Esophagus muscularis mucosa (tissue), 4 donors: ENCODE measurements around the gene PTPN5. TPM values are rescaled to one million over a fixed set of nuclear protein-coding genes. Genes with fewer than 3 reads are reported as not detected.

Experiments
- DNase-seq: peaks from one replicate; pipeline ENCODE4 v3.0.0-alpha.2; 2017; ENCODE audit errors: extremely low spot score
- H3K27ac ChIP-seq, 4 donors: fragments of 200-600 bp; sonication (generic); replicated peaks in 1 of 4; 1 replicate in 3 of 4; 2 replicates in 1 of 4; pipeline ENCODE4 v1.5.1; 2016 to 2019; ENCODE audit warnings: mild to moderate bottlenecking in 1 of 4
- H3K27me3 ChIP-seq, 4 donors: fragments of 200-600 bp; sonication (generic); one replicate each; pipeline versions ENCODE4 v1.5.1 to v1.6.0; 2016 to 2019
- H3K36me3 ChIP-seq, 4 donors: fragments of 200-600 bp; sonication (generic); one replicate each; pipeline ENCODE4 v1.5.1; 2016 to 2019
- H3K4me1 ChIP-seq, 4 donors: fragments of 200-600 bp; sonication (generic); one replicate each; pipeline ENCODE4 v1.5.1; 2016 to 2019
- H3K4me3 ChIP-seq, 4 donors: fragments of 200-600 bp; sonication (generic); 1 replicate in 2 of 4; 2 replicates in 2 of 4; pipeline ENCODE4 v1.5.1; 2016 to 2019; ENCODE audit warnings: mild to moderate bottlenecking in 4 of 4, moderate library complexity in 1 of 4
- H3K9me3 ChIP-seq, 4 donors: fragments of 200-600 bp; sonication (generic); 1 replicate in 3 of 4; 2 replicates in 1 of 4; pipeline ENCODE4 v1.5.1; 2016 to 2019
- CTCF ChIP-seq, 3 experiments: fragments of 200-600 bp in 2 of 3; fragments of 450-650 bp in 1 of 3; sonication (generic) in 2 of 3; IDR thresholded peaks; one replicate each; pipeline ENCODE4 v1.5.1; 2017 to 2019; ENCODE audit warnings: antibody characterized with exemption in 3 of 3, mild to moderate bottlenecking in 2 of 3, moderate library complexity in 1 of 3
- EP300 ChIP-seq: sonication (generic); formaldehyde crosslinking; IDR thresholded peaks from one replicate; pipeline ENCODE4 v1.6.1; 2017; ENCODE audit warnings: antibody characterized with exemption
- POLR2A ChIP-seq: fragments of 450-650 bp; IDR thresholded peaks from one replicate; pipeline ENCODE4 v1.6.1; 2017; ENCODE audit warnings: antibody characterized with exemption, moderate library complexity, mild to moderate bottlenecking, low read depth
- POLR2AphosphoS5 ChIP-seq, 2 donors: sonication (generic); formaldehyde crosslinking; IDR thresholded peaks; one replicate each; pipeline ENCODE4 v1.6.1; 2017; ENCODE audit warnings: antibody characterized with exemption in 2 of 2
- whole genome bisulfite sequencing: methylation state at CpG from one replicate; pipeline ENCODE4 v1.1.5; 2018; 5-methylcytosine and 5-hydroxymethylcytosine counted together
- intact Hi-C: fragments of 100-400 bp; cut with DNase I; formaldehyde crosslinking; loops from one replicate; pipeline ENCODE4 v1.15.1; 2023
- total RNA-seq, 4 donors: library from RNA; depleted of rRNA; stranded (reverse); fragments of >200 nt; gene quantifications; one replicate each; pipeline versions ENCODE4 v1.1.0 to v1.2.1, GENCODE V29; 2016

The PTPN5 gene
- total RNA-seq, 4 donors from 2014 or later = 1.2 to 4.1 (median 3.0) TPM

GRCh38 chr11:18726040-18726439, 65.6 kb downstream of the PTPN5 start, which contains the start of gene IGSF22:
Gene IGSF22, minus strand, starts transcription at chr11:18726188. Its CDS starts 1,952 bp downstream, at chr11:18724236.
- H3K27me3 ChIP-seq = no peaks in the 10 kb centered on the region
- no peaks in the 10 kb centered on the region for H3K36me3 ChIP-seq
- intact Hi-C loops = no loop called here
- H3K27ac ChIP-seq = no peak within 1 kb of the TSS
- WGBS = 67% methylated on average over 7 of the region's 7 CpGs
- DNase-seq = no peak
- TF ChIP-seq CTCF (IDR thresholded peaks at IDR 0.05) (no peak), POLR2A (no peak), EP300 (no peak), POLR2AphosphoS5 (IDR thresholded peaks at IDR 0.05) (no peak)
- H3K4me3 ChIP-seq = no peak within 1 kb of the TSS
- H3K4me1 ChIP-seq = peaks cover 7 to 20% (median 18%) of the 10 kb centered on the region in 4 donors
- no peaks in the 10 kb centered on the region for H3K9me3 ChIP-seq

- Histone ChIP-seq H3K27ac (no peak overlapping the region), H3K27me3 (no peaks in the 10 kb centered on the region), H3K9me3 (no peaks in the 10 kb centered on the region), H3K4me1 (peaks cover 12 to 28% (median 26%) of the 10 kb centered on the region in 4 donors), H3K4me3 (no peak overlapping the region), H3K36me3 (no peaks in the 10 kb centered on the region)
- intact Hi-C loops = loop anchor here (5.0 kb wide), 1 partner anchor 137 kb away; the partner anchor contains the start of gene UEVLD
- DNase-seq = no peak
- TF ChIP-seq POLR2AphosphoS5 (IDR thresholded peaks at IDR 0.05) = no peak
- no peak for TF ChIP-seq EP300
- TF ChIP-seq CTCF (IDR thresholded peaks at IDR 0.05) = no peak
- 57% methylated on average over 7 of the region's 7 CpGs for WGBS
Observed at GRCh38 chr11:18723991-18724390, 67.6 kb downstream of the PTPN5 start.

- Histone ChIP-seq H3K27ac (peak overlapping the region in 2 of 4 donors; percentile 70 to 73), H3K4me3 (peak overlapping the region; percentile 60 to 74 (median 68))
- intact Hi-C loops = loop anchor here (5.0 kb wide), 1 partner anchor 135 kb away; the partner anchor contains the start of gene UEVLD
Observed at GRCh38 chr11:18722293-18722637, 69.3 kb downstream of the PTPN5 start.

GRCh38 chr11:18721561-18722292, 69.9 kb downstream of the PTPN5 start:
- H3K27me3 ChIP-seq = no peaks in the 10 kb centered on the region
- peak overlapping the region; percentile 66 to 79 (median 72) for H3K27ac ChIP-seq
- H3K9me3 ChIP-seq = no peaks in the 10 kb centered on the region
- WGBS = 3% methylated on average over 22 of the region's 36 CpGs
- peaks cover 7 to 22% (median 19%) of the 10 kb centered on the region in 4 donors for H3K4me1 ChIP-seq
- peak; percentile 93 for DNase-seq
- no peaks in the 10 kb centered on the region for H3K36me3 ChIP-seq
- intact Hi-C loops = loop anchor here (5.0 kb wide), 1 partner anchor 134 kb away; the partner anchor contains the start of gene UEVLD
- TF ChIP-seq EP300 (no peak), POLR2A (no peak), CTCF (IDR thresholded peaks at IDR 0.05) (peak; percentile 62 to 85 (median 67)), POLR2AphosphoS5 (IDR thresholded peaks at IDR 0.05) (no peak)
- H3K4me3 ChIP-seq = peak overlapping the region; percentile 60 to 74 (median 68)

More at GRCh38 chr11:18722293-18722637, 69.3 kb downstream of the PTPN5 start:
- Histone ChIP-seq H3K36me3 (no peaks in the 10 kb centered on the region), H3K4me1 (peaks cover 7 to 22% (median 20%) of the 10 kb centered on the region in 4 donors), H3K27me3 (no peaks in the 10 kb centered on the region), H3K9me3 (no peaks in the 10 kb centered on the region)
- DNase-seq = no peak
- 67% methylated on average over 1 of the region's 1 CpG for whole genome bisulfite sequencing
- no peak for TF ChIP-seq POLR2A
- TF ChIP-seq POLR2AphosphoS5 (IDR thresholded peaks at IDR 0.05) = no peak
- no peak for TF ChIP-seq EP300
- no peak for TF ChIP-seq CTCF (IDR thresholded peaks at IDR 0.05)
